SK-N-MC (cell line): Measurements from ENCODE around the gene LCE2C.

Source experiments
- EZH2 ChIP-seq: fragments of 200-600 bp; sonication (generic); IDR thresholded peaks from one replicate; pipeline ENCODE4 v1.6.1; 2017; ENCODE audit warnings: antibody characterized with exemption
- POLR2AphosphoS5 ChIP-seq: IDR thresholded peaks from 2 replicates; pipeline ENCODE4 v1.6.1; 2012; ENCODE audit warnings: mild to moderate bottlenecking, low read depth, low read length, borderline replicate concordance

- TF ChIP-seq EZH2 (no peak), POLR2AphosphoS5 (no peak)
Measured at GRCh38 chr1:152654110-152654509, 21.0 kb upstream of the LCE2C start.
